ENCODE data around the gene SEMA5A. TPM values are rescaled to one million over a fixed set of nuclear protein-coding genes. Genes with fewer than 3 reads are reported as not detected.
"Not testable (repeated sequence)": the region's sequence is repeated elsewhere in the genome, so short reads cannot be mapped to it uniquely, and the experiment has no call there.

The SEMA5A gene
- polyA plus RNA-seq, 4 donors: 35.9 to 42.6 (median 41.2) TPM

DNA sequence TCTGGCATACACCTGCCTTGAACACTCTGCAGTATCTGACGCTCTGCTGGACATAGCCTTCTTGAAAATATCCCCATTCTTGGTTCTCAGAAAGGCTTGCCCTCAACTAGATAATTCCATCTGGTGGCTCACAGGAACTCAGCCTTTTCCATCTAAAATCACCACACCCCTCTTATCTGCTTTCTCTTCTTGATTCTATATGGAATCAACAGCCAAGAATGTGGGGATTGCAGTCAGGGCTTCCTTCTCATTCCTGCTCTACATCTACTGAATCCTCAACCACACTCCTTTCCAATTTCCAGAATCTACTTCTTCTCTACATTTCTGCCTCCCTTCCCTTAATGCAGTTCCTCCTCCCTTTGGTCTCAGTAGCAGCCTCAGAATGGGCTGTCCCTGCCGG lies 170.1 kb downstream of the SEMA5A start:
- DNase-seq (ENCODE audit: low read depth in 4 of 4, low spot score in 3 of 4): no peak

GRCh38 chr5:9374025-9374424 lies 171.8 kb downstream of the SEMA5A start:
- no peak for DNase-seq (ENCODE audit: low read depth in 4 of 4, low spot score in 3 of 4)

- DNase-seq (ENCODE audit: low read depth in 4 of 4, low spot score in 3 of 4): no peak
Observed at GRCh38 chr5:9373571-9373970, 172.3 kb downstream of the SEMA5A start.

DNA sequence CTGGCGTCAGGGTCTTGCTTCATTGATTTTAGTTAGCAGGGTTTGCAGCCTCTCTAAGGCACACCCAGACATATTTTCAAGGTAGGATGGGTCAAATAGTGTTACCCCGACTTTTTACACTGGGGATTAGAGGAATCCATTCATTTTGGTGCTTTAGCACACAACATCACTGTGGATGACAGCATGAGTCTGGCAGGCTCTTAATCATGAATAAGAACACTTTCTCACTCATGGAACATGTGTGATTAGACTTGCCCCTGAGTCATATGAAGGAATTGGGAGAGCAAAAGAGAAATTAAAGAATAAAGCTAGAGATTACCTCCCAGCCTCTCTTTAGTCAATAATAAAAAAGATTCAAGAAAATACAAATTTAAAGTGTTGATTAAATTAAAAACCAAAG lies 175.6 kb downstream of the SEMA5A start:
- no peak for DNase-seq (ENCODE audit: low read depth in 4 of 4, low spot score in 3 of 4)

GRCh38 chr5:9365512-9365911 lies 180.4 kb downstream of the SEMA5A start:
- no peak for DNase-seq (ENCODE audit: low read depth in 4 of 4, low spot score in 3 of 4)

GRCh38 chr5:9363449-9363848 lies 182.4 kb downstream of the SEMA5A start:
- no peak for DNase-seq (ENCODE audit: low read depth in 4 of 4, low spot score in 3 of 4)

- no peak for DNase-seq (ENCODE audit: low read depth in 4 of 4, low spot score in 3 of 4)
Observed at GRCh38 chr5:9363026-9363425, 182.8 kb downstream of the SEMA5A start.

GRCh38 chr5:9362600-9362999 lies 183.3 kb downstream of the SEMA5A start:
- DNase-seq (ENCODE audit: low read depth in 4 of 4, low spot score in 3 of 4): no peak

GRCh38 chr5:9361835-9362234 lies 184.0 kb downstream of the SEMA5A start:
- DNase-seq (ENCODE audit: low read depth in 4 of 4, low spot score in 3 of 4): no peak

DNA sequence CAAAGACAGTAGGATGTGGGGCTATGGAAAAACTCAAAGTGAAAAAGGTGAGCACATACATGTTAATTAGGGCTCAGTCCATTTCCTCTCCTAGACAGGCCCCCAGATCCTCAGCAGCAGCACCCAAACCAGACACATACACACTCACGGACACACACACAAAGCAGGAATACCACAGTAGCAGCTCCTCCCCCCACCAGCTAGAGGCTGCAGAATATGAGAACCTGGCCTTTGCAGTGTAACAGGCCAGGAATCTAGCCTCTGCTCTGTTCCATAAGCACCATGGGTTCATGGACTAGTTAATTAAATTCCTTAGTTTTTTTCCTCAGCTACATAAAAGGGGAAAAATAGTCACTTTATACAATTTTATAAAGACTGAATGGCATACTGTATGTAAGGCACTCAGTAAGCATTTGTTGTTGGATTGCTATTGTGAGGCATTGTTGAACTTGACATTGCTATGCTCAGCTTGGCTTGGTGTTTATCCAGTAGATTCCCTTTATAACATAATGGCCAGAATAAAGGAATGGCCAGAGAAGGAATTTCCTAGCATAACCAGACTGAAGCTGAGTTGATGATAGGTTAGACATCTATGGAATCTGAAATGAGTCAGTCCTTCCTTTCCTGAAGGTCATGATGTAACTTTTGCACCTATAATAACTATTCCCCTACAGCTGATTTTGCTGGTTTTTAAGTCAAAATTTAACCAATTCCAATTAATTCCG lies 186.8 kb downstream of the SEMA5A start:
- DNase-seq (ENCODE audit: low read depth in 4 of 4, low spot score in 3 of 4): no peak

DNA sequence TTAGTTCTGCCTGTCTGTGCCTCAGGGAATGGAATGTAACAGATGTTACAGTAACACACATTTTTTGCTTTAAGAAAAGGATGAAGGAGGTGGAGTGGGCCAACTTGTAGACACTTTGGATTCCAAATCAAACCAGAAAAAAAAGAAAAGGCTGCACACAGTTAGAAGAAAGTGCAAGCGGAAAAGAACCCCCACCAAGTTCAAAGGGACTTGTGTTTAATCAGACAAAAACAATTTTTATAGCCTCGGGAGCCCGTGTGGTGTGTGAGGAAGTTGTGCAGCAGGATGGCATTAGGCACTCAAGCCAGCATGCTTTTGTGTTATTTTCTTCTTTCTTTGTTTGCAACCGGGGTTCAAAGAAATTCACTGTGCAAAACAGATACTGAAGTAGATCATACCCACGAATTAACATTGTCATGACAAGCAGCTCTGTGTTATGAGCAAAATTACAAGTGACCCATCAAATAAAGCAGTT lies 189.5 kb downstream of the SEMA5A start:
- DNase-seq (ENCODE audit: low read depth in 4 of 4, low spot score in 3 of 4): no peak

DNA sequence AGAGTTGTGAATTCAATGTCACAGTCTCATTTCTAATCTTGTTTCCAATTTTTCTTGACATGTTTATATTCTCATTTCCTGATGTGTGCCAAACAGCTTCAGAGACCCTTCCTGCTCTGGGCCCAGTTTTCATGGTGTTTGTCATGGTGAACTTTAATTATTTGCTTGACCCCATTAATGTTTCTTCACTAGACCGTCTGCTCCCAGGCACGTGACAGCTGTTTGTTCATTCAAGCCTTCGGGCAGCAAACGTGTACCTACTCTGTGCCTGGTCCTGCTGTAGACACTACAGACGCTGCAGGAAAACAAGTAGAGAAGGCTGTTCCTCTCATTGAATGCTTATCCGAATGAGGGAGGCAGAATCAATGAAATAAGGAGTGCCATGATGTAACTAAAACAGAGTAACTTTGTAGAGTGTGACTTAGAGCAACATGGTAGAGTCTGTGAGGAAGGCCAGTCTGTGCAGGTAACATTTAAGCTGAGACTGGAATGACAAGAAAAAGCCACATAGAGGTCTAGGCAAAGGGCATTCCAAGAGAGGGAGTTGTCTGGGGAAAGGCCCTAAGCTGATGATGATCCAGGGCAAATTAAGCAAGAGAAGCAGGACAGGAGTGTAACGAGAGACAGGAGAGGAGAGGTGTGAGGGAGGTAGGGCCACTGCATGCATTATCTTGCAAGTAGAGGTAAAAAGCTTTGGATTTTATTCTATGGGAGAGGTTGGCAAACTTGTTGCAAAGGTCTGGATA lies 191.4 kb downstream of the SEMA5A start:
- no peak for DNase-seq (ENCODE audit: low read depth in 4 of 4, low spot score in 3 of 4)

DNA sequence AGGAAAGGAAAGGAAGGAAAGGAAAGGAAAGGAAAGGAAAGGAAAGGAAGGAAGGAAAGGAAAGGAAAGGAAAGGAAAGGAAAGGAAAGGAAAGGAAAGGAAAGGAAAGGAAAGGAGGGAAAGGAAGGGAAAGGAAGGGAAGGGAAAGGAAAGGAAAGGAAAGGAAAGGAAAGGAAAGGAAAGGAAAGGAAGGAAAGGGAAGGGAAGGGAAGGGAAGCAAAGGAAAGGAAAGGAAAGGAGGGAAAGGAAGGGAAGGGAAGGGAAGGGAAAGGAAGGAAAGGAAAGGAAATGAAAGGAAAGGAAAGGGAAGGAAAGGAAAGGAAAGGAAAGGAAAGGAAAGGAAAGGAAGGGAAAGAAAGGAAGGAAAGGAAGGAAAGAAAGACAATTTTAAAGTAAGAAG lies 192.8 kb downstream of the SEMA5A start:
- DNase-seq (ENCODE audit: low read depth in 4 of 4, low spot score in 3 of 4): not testable (repeated sequence)

DNA sequence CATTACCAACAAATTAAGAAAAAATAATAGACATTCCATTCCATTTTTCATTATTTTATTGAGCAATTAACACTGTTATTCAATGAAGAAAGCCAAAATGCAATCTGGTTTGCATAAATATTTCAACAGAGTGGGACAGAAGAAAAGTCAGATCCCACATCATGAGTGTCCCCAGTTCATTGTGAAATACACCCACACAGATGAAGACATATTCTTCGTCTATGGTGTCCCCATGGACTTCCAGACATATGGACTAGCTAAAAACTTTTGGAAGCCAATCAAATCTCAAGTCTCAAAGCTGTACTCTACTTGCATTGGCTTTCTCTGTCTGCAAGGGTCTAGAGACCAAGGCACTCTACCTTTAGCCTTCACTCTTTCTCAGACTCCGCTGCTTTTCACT lies 194.3 kb downstream of the SEMA5A start:
- no peak for DNase-seq (ENCODE audit: low read depth in 4 of 4, low spot score in 3 of 4)

- DNase-seq (ENCODE audit: low read depth in 4 of 4, low spot score in 3 of 4): no peak
Observed at GRCh38 chr5:9350301-9350797, 195.5 kb downstream of the SEMA5A start.

GRCh38 chr5:9348401-9348996 lies 197.4 kb downstream of the SEMA5A start:
- no peak for DNase-seq (ENCODE audit: low read depth in 4 of 4, low spot score in 3 of 4)

GRCh38 chr5:9347541-9348295 lies 198.2 kb downstream of the SEMA5A start:
- no peak for DNase-seq (ENCODE audit: low read depth in 4 of 4, low spot score in 3 of 4)

- DNase-seq (ENCODE audit: low read depth in 4 of 4, low spot score in 3 of 4): no peak
Observed at GRCh38 chr5:9347032-9347431, 198.8 kb downstream of the SEMA5A start.

- DNase-seq (ENCODE audit: low read depth in 4 of 4, low spot score in 3 of 4): no peak
Observed at GRCh38 chr5:9344751-9345240, 201.1 kb downstream of the SEMA5A start.

GRCh38 chr5:9343146-9343850 lies 202.6 kb downstream of the SEMA5A start:
- DNase-seq (ENCODE audit: low read depth in 4 of 4, low spot score in 3 of 4): no peak
